Activated CD4-positive, CD25-positive, alpha-beta regulatory T cell (primary cell): ENCODE results near the gene DPH2.

Experiments
- DNase-seq, 4 experiments: peaks; one replicate each; lab custom pipeline; 2025; lab: John Stamatoyannopoulos, UW

DPH2 gene

GRCh38 chr1:44000122-44000665 lies 30.4 kb downstream of the DPH2 start:
- DNase-seq, result no peak

DNA sequence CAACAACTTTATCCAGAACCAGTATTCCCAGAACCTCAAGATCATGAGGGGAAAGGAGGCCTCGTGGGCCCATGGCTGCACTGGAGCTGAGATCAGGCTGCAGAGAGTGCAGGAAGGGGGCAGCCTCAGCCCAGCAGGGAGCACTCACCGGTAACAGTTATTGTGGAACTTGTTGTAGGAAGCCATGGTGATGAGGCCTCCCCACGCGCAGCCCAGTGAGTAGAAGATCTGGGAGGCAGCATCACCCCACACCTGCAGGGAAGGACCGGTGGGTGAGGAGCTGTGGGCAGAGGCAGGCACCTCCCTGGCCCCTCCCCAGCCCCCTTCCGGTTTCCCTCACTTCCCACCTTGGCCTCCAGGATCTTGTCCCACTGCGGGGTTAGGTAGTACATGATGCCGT lies 32.4 kb downstream of the DPH2 start:
- no peak for DNase-seq

- no peak for DNase-seq
These were observed 32.9 kb downstream of the DPH2 start for GRCh38 chr1:44002606-44003157.

DNA sequence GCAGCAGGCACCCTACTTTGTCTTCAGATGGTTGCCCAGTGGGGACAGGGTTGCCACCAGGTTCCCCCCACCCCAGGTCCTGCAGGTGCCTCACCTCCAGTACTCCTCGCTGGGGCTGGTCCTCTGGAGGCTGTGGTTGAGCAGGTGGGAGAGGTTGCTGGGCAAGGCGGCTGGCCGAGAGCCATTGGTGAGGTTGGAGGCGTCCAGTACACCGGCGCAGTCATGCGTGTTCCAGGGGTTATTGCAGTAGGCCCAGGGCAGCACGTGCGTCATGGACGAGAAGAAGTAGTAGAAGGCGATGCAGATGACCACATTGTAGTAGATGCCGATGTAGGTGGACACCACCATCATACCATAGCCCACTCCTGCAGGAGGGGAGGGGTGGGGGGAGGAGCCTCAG lies 38.4 kb downstream of the DPH2 start:
- DNase-seq, result no peak

DNA sequence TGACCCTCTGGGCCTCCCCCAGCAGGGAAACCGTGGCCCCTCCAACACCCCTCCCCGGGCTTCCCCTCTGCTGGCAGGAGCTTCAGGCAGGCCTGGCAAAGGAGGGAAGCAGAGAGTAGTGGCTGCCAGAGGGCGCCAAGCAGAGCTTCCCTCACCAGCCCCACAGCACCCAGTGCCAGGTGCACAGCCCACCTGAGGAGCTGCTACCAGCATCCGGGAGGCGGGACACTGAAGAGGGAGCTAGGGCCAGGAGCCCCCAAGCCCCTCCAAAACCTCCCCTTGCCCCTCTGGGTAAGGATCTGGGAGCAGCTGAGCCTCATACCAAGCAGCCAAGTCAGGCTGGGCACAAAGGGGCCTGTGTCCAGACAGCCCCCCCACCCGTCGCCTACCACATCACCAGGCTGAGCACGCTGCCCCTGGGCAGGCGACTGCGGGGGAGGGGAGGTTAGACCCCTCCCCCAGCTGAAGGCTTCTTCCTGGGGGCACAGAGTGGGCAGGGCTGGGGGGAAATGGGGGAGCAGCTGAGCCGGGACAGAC lies 41.2 kb downstream of the DPH2 start:
- DNase-seq, result no peak

DNA sequence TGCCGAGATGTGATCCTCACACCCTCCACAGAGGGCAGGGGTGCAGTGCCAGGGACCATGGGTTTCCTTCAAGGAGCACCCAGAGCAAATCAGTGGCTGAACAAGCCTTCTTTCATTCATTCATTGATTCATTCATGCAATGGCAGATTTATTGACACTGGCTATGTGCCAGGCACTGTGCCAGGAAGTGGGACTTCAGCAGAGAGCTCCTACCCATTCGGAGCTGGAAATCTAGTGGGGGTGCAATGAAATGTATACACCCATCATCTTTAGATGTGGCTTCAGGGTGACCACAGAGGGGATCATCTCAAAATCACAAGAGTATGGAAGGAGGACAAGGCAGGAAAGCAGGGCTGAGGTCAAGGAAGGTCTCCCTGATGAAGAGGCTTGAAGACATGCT lies 42.6 kb downstream of the DPH2 start:
- no peak for DNase-seq

DNA sequence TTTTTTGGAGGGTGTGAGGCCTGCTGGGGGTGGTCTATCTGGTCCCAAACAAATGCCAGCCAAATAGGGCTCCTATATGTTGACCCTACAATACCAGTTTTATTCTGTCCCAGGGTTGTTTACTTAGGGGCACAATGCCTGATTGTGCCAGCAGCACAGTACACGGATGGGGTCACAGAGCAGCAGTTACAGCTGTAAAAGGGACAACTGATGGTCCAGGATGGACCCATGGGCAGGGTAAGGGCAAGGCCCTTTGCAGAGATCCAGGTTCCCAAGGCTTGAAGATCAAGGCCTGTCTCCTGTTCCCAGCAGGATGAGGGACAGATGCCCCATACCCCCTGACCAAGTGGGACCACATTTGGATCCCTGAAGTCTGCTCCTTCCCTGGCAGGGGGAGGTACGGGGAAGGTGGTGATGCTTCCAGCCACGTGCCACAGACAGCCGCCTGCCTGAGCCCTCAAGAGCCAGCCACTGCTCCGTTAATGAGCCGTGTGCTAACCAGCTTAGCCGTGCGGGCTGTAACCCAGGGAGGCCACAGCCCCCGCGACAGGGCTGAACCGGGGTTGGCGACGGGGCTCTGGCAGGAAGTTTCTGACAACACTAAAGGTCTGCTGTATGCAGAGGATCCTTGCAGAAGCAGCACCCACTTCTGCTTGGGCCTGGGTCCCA lies 43.3 kb downstream of the DPH2 start:
- no peak for DNase-seq

DNA sequence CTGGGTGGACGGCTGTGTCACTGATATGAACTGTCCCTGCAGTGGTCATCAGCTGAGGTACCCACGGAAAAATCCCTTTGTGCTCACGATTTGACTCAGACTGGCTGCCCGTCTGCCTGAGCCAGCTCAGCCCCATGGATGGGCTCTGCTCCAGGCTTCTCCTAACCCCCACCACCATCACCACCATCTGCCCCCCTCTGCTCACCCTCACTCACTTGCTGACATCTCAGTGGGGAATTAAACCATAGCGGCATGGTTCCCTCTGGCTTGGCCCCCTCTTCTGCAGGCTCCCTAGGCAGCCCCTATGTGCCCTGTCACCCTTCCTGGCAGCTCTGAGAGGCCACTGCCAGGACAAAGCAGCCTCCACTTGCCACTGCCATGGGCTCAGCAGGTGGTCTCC lies 44.1 kb downstream of the DPH2 start:
- no peak for DNase-seq

GRCh38 chr1:44014365-44015104 lies 44.7 kb downstream of the DPH2 start:
- no peak for DNase-seq

DNA sequence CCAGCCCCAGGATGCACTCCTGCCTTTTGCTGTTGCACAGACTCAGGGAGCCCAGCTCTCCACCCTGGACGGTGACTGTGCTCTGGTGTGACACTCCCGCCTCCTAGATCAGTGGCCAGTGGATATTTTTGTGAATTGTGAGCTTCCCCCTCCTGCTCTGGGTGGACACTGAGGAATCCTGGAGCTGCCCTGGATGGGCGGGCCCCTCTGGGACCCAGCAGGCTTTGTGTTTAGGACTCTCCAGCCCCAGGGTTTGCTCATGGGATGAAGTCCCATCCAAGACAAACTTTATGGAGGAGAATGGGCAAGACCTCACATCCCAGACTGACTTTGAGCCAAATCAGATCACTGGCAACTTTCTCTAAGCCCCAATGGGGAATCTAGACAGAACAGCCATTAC lies 45.4 kb downstream of the DPH2 start:
- no peak for DNase-seq

DNA sequence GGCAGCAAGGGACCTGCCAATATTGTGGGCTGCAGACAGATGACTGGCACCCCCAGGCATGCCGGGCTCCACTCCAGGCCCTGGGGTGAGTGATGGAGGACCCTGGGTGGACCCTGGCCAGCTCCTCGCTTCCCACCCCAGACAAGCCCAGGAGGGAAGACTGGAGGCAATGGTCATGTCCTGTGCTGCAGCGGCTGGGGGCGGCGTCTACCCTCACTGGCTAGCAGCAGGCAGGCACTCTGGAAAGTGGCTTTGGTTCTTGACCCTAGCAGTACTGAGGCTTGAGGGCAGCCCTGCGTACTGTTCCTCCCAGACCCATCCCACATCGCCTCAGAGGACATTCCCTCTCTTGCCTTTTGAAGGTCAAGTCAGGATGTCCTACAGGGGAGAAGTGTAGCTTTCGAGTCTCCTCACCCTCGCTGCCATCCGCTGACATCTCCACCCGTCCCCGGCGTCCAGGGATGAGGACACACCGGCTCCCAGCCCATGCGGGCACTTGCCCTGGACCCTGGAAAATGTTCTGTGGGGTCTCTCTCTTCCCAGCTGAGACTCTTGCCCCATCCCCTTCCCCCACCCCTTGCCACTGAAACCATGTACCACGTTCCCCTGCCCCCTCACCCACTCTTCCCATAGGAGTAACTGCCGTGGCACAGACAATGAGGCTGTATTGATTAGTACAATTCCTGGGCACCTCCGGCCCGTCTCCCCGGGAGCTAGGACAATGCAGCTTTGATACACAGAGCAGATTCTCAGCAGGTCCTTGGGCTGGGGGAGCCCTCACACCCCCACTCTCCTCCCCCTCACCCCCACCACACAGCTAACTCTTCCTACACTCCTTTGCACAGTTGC lies 46.5 kb downstream of the DPH2 start:
- no peak for DNase-seq

GRCh38 chr1:44016890-44017400 lies 47.1 kb downstream of the DPH2 start:
- no peak for DNase-seq

DNA sequence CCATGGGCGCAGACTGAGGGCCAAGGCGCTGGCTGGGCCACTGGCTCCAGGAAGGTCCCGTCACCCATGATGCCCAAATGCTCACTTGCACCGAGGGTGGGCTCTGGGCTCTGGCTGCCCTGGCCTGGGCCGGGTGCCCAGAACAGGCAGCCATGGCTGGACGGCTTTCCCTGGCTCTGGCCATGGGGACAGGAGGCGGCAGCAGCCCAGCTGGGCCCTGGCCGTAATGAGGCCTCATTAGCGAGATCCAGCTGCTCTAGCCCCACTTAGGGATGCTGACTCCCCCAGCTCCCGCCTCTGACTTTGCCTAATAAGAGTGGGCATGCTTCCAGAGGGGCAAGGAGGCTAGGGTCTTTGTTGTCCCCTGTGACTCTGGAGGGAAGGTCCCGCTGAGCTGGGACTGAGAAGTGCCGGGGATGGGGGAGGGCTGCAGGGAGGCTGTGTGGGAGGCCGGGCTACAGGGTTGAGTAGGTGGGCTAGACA lies 49.7 kb downstream of the DPH2 start:
- no peak for DNase-seq

DNA sequence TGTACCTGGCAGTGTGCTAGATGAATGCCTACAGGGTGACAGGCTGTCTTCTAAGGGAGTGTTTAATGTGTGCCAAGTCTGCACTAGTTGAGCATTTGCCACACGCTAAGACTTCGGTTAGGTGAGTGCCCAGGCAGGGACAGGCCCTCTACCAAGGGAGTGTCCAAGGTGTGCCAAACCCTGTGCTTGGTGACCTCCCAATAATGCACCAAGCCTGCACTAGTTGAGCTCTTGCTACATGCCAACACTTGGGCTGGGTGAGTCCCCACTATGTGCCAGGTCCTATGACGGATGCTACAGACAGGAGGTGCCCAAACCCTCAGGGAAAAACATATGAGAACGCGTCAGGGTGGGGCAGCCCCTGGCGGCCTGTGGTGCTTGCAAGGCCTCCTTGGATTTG lies 50.7 kb downstream of the DPH2 start:
- DNase-seq, result no peak

DNA sequence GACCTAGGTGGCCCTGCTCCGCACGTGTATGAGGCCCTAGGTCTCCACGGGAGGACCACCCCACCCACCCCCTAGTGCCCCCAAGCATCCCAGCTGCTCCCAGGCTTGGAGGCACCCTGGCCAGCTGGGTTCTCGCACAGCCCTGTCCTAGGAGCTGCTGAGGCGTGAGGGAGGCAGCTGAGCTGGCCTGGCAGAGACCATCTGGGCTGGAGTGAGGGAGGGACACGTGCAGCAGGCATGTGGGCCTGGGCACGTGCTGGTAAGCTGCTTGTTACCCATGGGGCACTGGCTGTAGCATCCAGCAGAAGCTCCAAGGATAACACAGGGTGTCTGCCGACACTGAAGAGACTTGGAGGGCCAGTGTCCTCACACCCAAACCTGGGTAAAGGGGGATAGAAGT lies 51.3 kb downstream of the DPH2 start:
- no peak for DNase-seq

DNA sequence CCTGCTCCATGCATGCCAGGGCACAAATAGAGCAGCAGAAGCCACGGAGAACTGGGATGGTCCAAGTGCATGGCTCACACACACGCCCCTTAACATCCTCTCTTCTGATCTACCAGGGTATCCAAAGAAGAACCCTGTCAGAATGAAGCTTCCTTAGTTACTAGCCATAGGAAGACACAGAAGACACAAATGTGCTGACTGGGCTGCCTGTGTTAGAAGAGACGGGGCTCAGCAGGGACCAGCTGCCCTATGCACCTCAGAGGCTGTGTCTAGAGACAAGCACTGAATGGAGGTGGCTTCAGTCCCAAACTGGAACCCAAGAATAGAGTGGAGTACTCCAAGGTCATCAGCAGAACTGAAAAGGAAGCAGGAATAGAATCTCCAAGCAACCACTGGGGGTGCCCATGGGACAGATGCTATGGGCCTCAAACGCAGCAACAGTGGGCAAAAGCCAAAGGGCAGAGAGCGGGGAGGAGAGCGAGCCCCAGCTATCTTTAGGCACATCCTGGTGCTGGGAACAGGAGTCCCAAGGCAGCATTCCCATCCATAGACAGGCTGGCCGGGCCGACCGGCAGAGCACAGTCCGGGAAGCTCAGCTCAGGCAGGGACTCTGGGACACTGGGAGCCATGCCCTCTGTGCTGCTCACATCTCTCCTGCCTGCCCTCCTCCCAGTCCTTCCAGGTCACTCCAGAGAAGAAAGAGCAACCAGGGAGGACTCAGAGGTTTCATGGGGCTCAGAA lies 51.9 kb downstream of the DPH2 start:
- no peak for DNase-seq
